ENCODE measurements around the gene ALDH4A1. TPM values are rescaled to one million over a fixed set of nuclear protein-coding genes. Genes with fewer than 3 reads are reported as not detected.

Gene ALDH4A1
- total and polyA plus RNA-seq, 10 of the 15 experiments (the other 5 are each of a cell fraction or from before 2014, with no cell fraction given), result 0.06 to 25.5 (median 13.0) TPM

GRCh38 chr1:18901952-18902522 is 318 bp downstream of the ALDH4A1 start:
- no peaks in the 10 kb centered on the region for H3K9me3 ChIP-seq (replicated peaks; ENCODE audit: control insufficient read depth, insufficient read depth, low read length)
- ATAC-seq (peak; percentile 4; the same call in 2 of the 3 replicates), FAIRE-seq (no peak), DNase-seq (ENCODE audit: low read depth, low spot score) (no peak)
- intact Hi-C loops (cut with micrococcal nuclease; ENCODE audit: unreplicated experiment) (loop anchor here (2.0 kb wide), 1 partner anchor 187 kb away; no protein-coding TSS in a partner anchor), in situ Hi-C loops (cut with MboI) (no loop called here)
- peak overlapping the region; percentile 100 for H2AFZ ChIP-seq (ENCODE audit: control insufficient read depth, low read depth, low read length)
- RAD21 ChIA-PET (ENCODE audit: unreplicated experiment), result interaction anchor here (0.7 to 2.0 kb wide), 8 partner anchors 9 to 65 kb away, joined by 3 to 10 read pairs (median 8); no protein-coding TSS in a partner anchor
- H3K79me2 ChIP-seq (ENCODE audit: control insufficient read depth, insufficient read depth, low read length), result peaks cover 4% of the 10 kb centered on the region
- no peaks in the 10 kb centered on the region for H4K20me1 ChIP-seq (ENCODE audit: control insufficient read depth, insufficient read depth)
- no peaks in the 10 kb centered on the region; a peak in 1 of 4 replicates for H3K36me3 ChIP-seq (ENCODE audit: control insufficient read depth in 2 of 2, insufficient read depth in 2 of 2, low read length in 1 of 2)
- peak overlapping the region; percentile 86 for H3K4me3 ChIP-seq
- under 1% methylated on average over 18 of the region's 44 CpGs for WGBS (ENCODE audit: insufficient coverage, insufficient replicate concordance, low lambda C conversion rate, missing lambda C conversion rate)
- H3K27me3 ChIP-seq (replicated peaks in 1 of 2; ENCODE audit: control insufficient read depth in 2 of 2, insufficient read depth in 2 of 2, low read length in 1 of 2), result no peaks in the 10 kb centered on the region
- H3K27ac ChIP-seq (ENCODE audit: control insufficient read depth, insufficient read depth), result peak overlapping the region; percentile 91
- CTCF ChIA-PET, result interaction anchor here (1.0 to 3.0 kb wide), 12 partner anchors 11 to 281 kb away, joined by 3 to 31 read pairs (median 4); partner anchors contain the start of gene IFFO2
- BruUV-seq (replicated peaks), result no TSS peak
- peak overlapping the region; percentile 95 for H3K4me2 ChIP-seq (ENCODE audit: control insufficient read depth, insufficient read depth)
- peaks cover 8% of the 10 kb centered on the region; the same call in 1 of the 2 replicates for H3K4me1 ChIP-seq (ENCODE audit: control insufficient read depth, insufficient read depth, low read length)
- SMC1A ChIA-PET (ENCODE audit: uncharacterized antibody, unreplicated experiment), result interaction anchor here (0.8 to 1.8 kb wide), 6 partner anchors 14 to 70 kb away, joined by 3 to 8 read pairs (median 5); no protein-coding TSS in a partner anchor
- POLR2A ChIA-PET, result interaction anchor here (1.3 to 1.9 kb wide), 2 partner anchors 25 to 49 kb away, joined by 6 to 7 read pairs; no protein-coding TSS in a partner anchor
- H3K9ac ChIP-seq (ENCODE audit: control insufficient read depth, insufficient read depth, low read length), result peak overlapping the region; percentile 88
- TF ChIP-seq IKZF1 (conservative IDR thresholded peaks at IDR 0.05) (peak; percentile 53), ASH2L (IDR thresholded peaks at IDR 0.05; ENCODE audit: borderline replicate concordance, low read depth) (peak; percentile 62; the same call in 1 of the 2 replicates), SP1 (IDR thresholded peaks at IDR 0.05; ENCODE audit: low read depth, low read length) (no peak), NKRF (conservative IDR thresholded peaks at IDR 0.05) (peak; percentile 78), RELA (IDR thresholded peaks at IDR 0.05; ENCODE audit: borderline replicate concordance, partially characterized antibody) (no peak), IKZF2 (IDR thresholded peaks at IDR 0.05) (peak in 1 of 2 experiments; percentile 9; a peak in 1 of 4 replicates), CBX5 (IDR thresholded peaks at IDR 0.05; ENCODE audit: low read depth) (no peak), POLR2AphosphoS2 (IDR thresholded peaks at IDR 0.05; ENCODE audit: low read depth, low read length) (no peak), NR2F1 (conservative IDR thresholded peaks at IDR 0.05) (peak; percentile 41), JUNB (IDR thresholded peaks at IDR 0.05) (no peak), CREB1 (IDR thresholded peaks at IDR 0.05; ENCODE audit: low read depth) (no peak), CEBPB (IDR thresholded peaks at IDR 0.05; ENCODE audit: borderline replicate concordance in 1 of 2, low read depth in 2 of 2, low read length in 2 of 2) (no peak), BMI1 (IDR thresholded peaks at IDR 0.05; ENCODE audit: borderline replicate concordance) (no peak), ETV6 (conservative IDR thresholded peaks at IDR 0.05 in 1 of 2, IDR thresholded peaks at IDR 0.05 in 1 of 2; ENCODE audit: borderline replicate concordance in 1 of 2, low read depth in 1 of 2) (no peak), RFX5 (IDR thresholded peaks at IDR 0.05; ENCODE audit: low read depth, low read length) (no peak), MTA2 (IDR thresholded peaks at IDR 0.05; ENCODE audit: low read depth) (no peak), BCLAF1 (IDR thresholded peaks at IDR 0.05) (no peak)
